CD4-positive, alpha-beta T cell treated with Interleukin-1 beta for 1 hour (primary cell): ENCODE data around the gene IQGAP1.
"Not testable (repeated sequence)": the region's sequence is repeated elsewhere in the genome, so short reads cannot be mapped to it uniquely, and the experiment has no call there.

ENCODE experiments used
- DNase-seq, 2 donors: peaks; one replicate each; pipeline ENCODE4 v3.0.0-alpha.2; 2020 to 2022

The IQGAP1 gene

GRCh38 chr15:90493647-90494046 is 105.6 kb downstream of the IQGAP1 start:
- peak in 1 of 2 donors; percentile 1 for DNase-seq

GRCh38 chr15:90495067-90495466 is 107.0 kb downstream of the IQGAP1 start:
- DNase-seq: no peak

- no peak for DNase-seq
Measured at GRCh38 chr15:90496791-90497190, 108.7 kb downstream of the IQGAP1 start.

- DNase-seq: no peak
Measured at GRCh38 chr15:90497376-90497775, 109.3 kb downstream of the IQGAP1 start.

GRCh38 chr15:90497912-90498311 is 109.9 kb downstream of the IQGAP1 start:
- no peak for DNase-seq

- no peak for DNase-seq
Measured at GRCh38 chr15:90500171-90500570, 112.1 kb downstream of the IQGAP1 start.

- no peak for DNase-seq
Measured at GRCh38 chr15:90501898-90502297, 113.9 kb downstream of the IQGAP1 start.

- DNase-seq: not testable (repeated sequence)
Measured at GRCh38 chr15:90510781-90511180, 122.7 kb downstream of the IQGAP1 start.

GRCh38 chr15:90511211-90511618 is 123.2 kb downstream of the IQGAP1 start:
- DNase-seq: peak; percentile 7 to 19

- DNase-seq: no peak
Measured at GRCh38 chr15:90512276-90512675, 124.2 kb downstream of the IQGAP1 start.

- no peak for DNase-seq
Measured at GRCh38 chr15:90512981-90513380, 124.9 kb downstream of the IQGAP1 start.

- DNase-seq: no peak
Measured at GRCh38 chr15:90513448-90513847, 125.4 kb downstream of the IQGAP1 start.

- not testable (repeated sequence) for DNase-seq
Measured at GRCh38 chr15:90513893-90514292, 125.9 kb downstream of the IQGAP1 start.

- no peak for DNase-seq
Measured at GRCh38 chr15:90519688-90520087, 131.6 kb downstream of the IQGAP1 start.

GRCh38 chr15:90520365-90520764 is 132.3 kb downstream of the IQGAP1 start:
- DNase-seq: no peak

GRCh38 chr15:90523373-90523772 is 135.3 kb downstream of the IQGAP1 start:
- no peak for DNase-seq

- not testable (repeated sequence) for DNase-seq
Measured at GRCh38 chr15:90524018-90524803, 136.2 kb downstream of the IQGAP1 start.

- no peak for DNase-seq
Measured at GRCh38 chr15:90529011-90529370, 140.9 kb downstream of the IQGAP1 start.

- DNase-seq: peak; percentile 59 to 64
Measured at GRCh38 chr15:90529371-90530249, 141.6 kb downstream of the IQGAP1 start, which contains the start of gene CRTC3. CRTC3 (plus strand) TSS chr15:90529923; CDS start chr15:90530072, 149 bp downstream.

GRCh38 chr15:90530250-90531051 is 142.4 kb downstream of the IQGAP1 start:
- peak; percentile 39 to 43 for DNase-seq

GRCh38 chr15:90531147-90531546 is 143.1 kb downstream of the IQGAP1 start:
- DNase-seq: no peak

- no peak for DNase-seq
Measured at GRCh38 chr15:90535254-90535653, 147.2 kb downstream of the IQGAP1 start.

- peak in 1 of 2 donors; percentile 57 for DNase-seq
Measured at GRCh38 chr15:90539789-90540188, 151.7 kb downstream of the IQGAP1 start.
